Psoas muscle (tissue), 8 donors: ENCODE results near the gene CYP2C8. TPM values are rescaled to one million over a fixed set of nuclear protein-coding genes. Genes with fewer than 3 reads are reported as not detected.

ENCODE experiments used
- ATAC-seq, 4 donors: fragments of 200-7000 bp; cut with Tn5 transposase; one replicate each; pipeline ENCODE4 v1.9.1; 2020; ENCODE audit warnings: moderate library complexity in 3 of 4, mild to moderate bottlenecking in 2 of 4
- DNase-seq, 2 donors: peaks; one replicate each; pipeline ENCODE4 v3.0.0-alpha.2; 2020
- H3K27ac ChIP-seq: fragments of 200-600 bp; one replicate; pipeline ENCODE4 v1.8.0; 2022
- H3K27me3 ChIP-seq, 3 donors: fragments of 200-600 bp in 1 of 3; one replicate each; pipeline versions ENCODE4 v1.6.1 to v1.8.0; 2013 to 2022; ENCODE audit warnings: low read length in 2 of 3, mild to moderate bottlenecking in 2 of 3, moderate library complexity in 1 of 3; ENCODE audit not compliant: insufficient read depth in 3 of 3
- H3K36me3 ChIP-seq, 2 donors: fragments of 200-600 bp in 1 of 2; one replicate each; pipeline versions ENCODE4 v1.6.1 to v1.8.0; 2013 to 2022; ENCODE audit warnings: low read depth in 1 of 2, mild to moderate bottlenecking in 1 of 2, moderate library complexity in 1 of 2; ENCODE audit not compliant: insufficient read depth in 1 of 2
- H3K4me1 ChIP-seq: fragments of 200-600 bp; one replicate; pipeline ENCODE4 v1.8.0; 2022
- H3K4me3 ChIP-seq: fragments of 200-600 bp; one replicate; pipeline ENCODE4 v1.8.0; 2022; ENCODE audit warnings: mild to moderate bottlenecking
- H3K9me3 ChIP-seq: fragments of 200-600 bp; one replicate; pipeline ENCODE4 v1.8.0; 2022
- WGBS, 3 donors: extraction: QIAGEN DNeasy Blood & Tissue Kit; methylation state at CpG; one replicate each; pipeline versions ENCODE4 v1.1.6 to v1.1.7; 2013; 5-methylcytosine and 5-hydroxymethylcytosine counted together
- intact Hi-C, 2 donors: fragments of 100-400 bp; cut with DNase I; formaldehyde crosslinking; loops; one replicate each; pipeline versions ENCODE4 v1.11.0 to v1.14.2; 2022
- polyA plus RNA-seq, 3 donors: library from polyadenylated mRNA; stranded (reverse); fragments of 200-250 nt; gene quantifications; one replicate each; pipeline ENCODE4 v1.2.3, GENCODE V29; 2013
- total RNA-seq, 4 donors: library from RNA; stranded (reverse); fragmentation: NEBNext Ultra II Directional in 2 of 4; extraction: Animal tissue kit (Norgen Biotek cat#: 25700) in 2 of 4; gene quantifications; one replicate each; pipeline versions ENCODE4 v1.2.1 to v1.2.4, GENCODE V29; 2021 to 2023
- TF ChIP-seq, protein P1 (sequence below): fragments of 200-600 bp; IDR thresholded peaks from one replicate; pipeline ENCODE4 v1.8.0; 2022; ENCODE audit warnings: antibody characterized with exemption
- donor health status: healthy with polysubstance abuse.
- donor health status: DM: no; HTN: no; CAD: no; lungs with moderate emphysema.
- donor health status: Bipolar disorder and iron deficiency.
- donor health status: healthy.
- donor health status: DM: yes; HTN: yes; CAD: no.
- donor health status: DM: no; HTN: no; CAD: no.
- donor health status: DM: no; HTN: no; CAD: no.
- donor health status: DM: yes; HTN: yes; CAD: no.

CYP2C8 gene
- total and polyA plus RNA-seq, 7 donors: 0.06 to 0.38 (median 0.07) TPM; not detected in 4

DNA sequence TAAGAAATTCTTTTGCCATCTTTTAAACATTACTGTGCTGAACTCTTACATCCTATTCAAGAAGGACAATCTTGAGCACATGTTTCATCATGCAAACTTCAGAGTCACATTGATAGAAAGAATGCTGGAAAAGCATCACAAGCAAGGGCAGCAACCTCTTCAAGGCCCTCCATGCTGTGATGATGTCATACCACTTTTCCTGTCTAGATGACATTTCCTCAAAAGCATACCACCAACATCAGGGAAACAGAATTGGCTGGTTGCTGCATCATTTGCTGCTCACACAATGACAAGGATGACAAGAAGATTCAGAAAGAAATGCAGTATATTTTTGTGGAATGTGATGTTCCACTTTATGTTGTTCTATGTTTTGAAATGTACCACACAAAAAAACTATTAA is 37.6 kb downstream of the CYP2C8 start:
- Histone ChIP-seq H3K27me3 (no peaks in the 10 kb centered on the region), H3K36me3 (no peaks in the 10 kb centered on the region), H3K4me3 (no peak overlapping the region), H3K4me1 (no peaks in the 10 kb centered on the region), H3K27ac (no peak overlapping the region), H3K9me3 (no peaks in the 10 kb centered on the region)
- intact Hi-C loops: no loop called here
- DNase-seq (no peak), ATAC-seq (no peak)
- TF ChIP-seq, protein P1, sequence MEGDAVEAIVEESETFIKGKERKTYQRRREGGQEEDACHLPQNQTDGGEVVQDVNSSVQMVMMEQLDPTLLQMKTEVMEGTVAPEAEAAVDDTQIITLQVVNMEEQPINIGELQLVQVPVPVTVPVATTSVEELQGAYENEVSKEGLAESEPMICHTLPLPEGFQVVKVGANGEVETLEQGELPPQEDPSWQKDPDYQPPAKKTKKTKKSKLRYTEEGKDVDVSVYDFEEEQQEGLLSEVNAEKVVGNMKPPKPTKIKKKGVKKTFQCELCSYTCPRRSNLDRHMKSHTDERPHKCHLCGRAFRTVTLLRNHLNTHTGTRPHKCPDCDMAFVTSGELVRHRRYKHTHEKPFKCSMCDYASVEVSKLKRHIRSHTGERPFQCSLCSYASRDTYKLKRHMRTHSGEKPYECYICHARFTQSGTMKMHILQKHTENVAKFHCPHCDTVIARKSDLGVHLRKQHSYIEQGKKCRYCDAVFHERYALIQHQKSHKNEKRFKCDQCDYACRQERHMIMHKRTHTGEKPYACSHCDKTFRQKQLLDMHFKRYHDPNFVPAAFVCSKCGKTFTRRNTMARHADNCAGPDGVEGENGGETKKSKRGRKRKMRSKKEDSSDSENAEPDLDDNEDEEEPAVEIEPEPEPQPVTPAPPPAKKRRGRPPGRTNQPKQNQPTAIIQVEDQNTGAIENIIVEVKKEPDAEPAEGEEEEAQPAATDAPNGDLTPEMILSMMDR: no peak

DNA sequence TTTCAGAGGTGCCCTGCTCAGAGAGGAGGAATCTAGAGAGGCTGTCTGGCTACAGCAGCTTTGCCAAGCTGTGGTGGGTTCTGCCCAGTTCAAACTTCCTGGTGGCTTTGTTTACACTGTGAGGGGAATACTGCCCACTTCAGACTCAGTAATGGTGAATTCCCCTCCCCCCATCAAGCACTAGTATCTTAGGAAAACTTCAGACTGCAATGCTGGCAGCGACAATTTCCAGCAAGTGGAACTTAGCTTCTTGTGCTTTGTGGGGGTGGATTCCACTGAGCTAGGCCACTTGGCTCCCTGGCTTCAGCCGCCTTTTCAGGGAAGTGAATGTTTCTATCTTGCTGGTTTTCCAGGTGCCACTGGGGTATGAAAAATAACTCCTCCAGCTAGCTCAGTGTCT is 42.8 kb downstream of the CYP2C8 start:
- no peak overlapping the region for H3K4me3 ChIP-seq
- DNase-seq (no peak), ATAC-seq (no peak)
- TF ChIP-seq, protein P1: no peak
- H3K27ac ChIP-seq: no peak overlapping the region
- H3K36me3 ChIP-seq: no peaks in the 10 kb centered on the region
- no peaks in the 10 kb centered on the region for H3K9me3 ChIP-seq
- intact Hi-C loops: no loop called here
- H3K27me3 ChIP-seq: no peaks in the 10 kb centered on the region
- H3K4me1 ChIP-seq: no peaks in the 10 kb centered on the region
- WGBS, 3 donors: 79 to 94% (median 80%) methylated on average over 2 of the region's 2 CpGs

DNA sequence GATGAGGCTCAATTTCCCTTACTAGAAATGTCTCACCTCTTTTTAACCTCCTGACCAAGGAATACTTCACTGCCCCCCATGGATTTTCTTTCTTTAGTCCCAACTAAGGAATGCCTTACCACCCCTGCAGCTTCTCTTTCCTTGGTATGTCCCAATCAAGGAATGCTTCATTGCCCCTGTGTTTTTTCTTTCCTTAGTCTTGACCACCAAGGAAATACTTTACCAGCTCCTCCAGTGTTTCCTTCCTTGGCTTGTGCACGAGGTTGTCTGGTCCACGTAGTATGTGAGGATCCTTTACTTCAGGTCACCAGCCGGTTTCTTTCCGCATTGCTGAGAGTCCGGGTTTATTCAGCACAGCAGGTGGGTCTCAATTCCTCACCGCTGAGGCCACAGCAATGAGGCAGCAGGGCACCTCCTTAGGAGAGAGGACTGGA is 71.5 kb downstream of the CYP2C8 start:
- Histone ChIP-seq H3K4me1 (no peaks in the 10 kb centered on the region), H3K4me3 (no peak overlapping the region), H3K27ac (no peak overlapping the region), H3K9me3 (no peaks in the 10 kb centered on the region), H3K27me3 (no peaks in the 10 kb centered on the region), H3K36me3 (no peaks in the 10 kb centered on the region)
- intact Hi-C loops: no loop called here
- TF ChIP-seq, protein P1: no peak
- ATAC-seq: no peak
- WGBS, 3 donors: 30 to 44% (median 41%) methylated on average over 6 of the region's 6 CpGs
- DNase-seq: no peak

DNA sequence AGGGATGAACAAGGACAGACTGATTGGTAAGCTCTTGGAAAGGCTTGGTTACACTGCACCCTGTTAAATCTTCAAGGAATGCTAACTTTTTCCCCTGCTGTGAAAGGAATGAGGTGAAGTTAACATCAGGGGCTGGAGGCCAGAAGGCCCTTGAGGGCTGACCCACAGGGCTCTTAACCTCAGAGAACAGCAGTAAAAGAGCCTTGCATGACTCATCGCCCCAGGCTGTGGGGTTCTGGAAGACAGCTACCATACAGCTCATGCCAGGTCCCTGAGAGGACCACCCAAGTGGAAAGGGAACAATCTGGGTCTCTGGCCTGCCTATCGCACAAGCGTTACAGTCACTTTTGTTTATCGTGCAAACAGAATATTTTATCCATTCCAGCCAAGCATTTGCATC is 76.5 kb downstream of the CYP2C8 start:
- H3K27ac ChIP-seq: no peak overlapping the region
- no peaks in the 10 kb centered on the region for H3K4me1 ChIP-seq
- intact Hi-C loops: no loop called here
- WGBS, 3 donors: 73 to 85% (median 80%) methylated on average over 4 of the region's 4 CpGs
- H3K36me3 ChIP-seq: no peaks in the 10 kb centered on the region
- TF ChIP-seq, protein P1: no peak
- H3K9me3 ChIP-seq: no peaks in the 10 kb centered on the region
- H3K27me3 ChIP-seq: no peaks in the 10 kb centered on the region
- no peak for DNase-seq
- ATAC-seq: no peak
- H3K4me3 ChIP-seq: no peak overlapping the region

DNA sequence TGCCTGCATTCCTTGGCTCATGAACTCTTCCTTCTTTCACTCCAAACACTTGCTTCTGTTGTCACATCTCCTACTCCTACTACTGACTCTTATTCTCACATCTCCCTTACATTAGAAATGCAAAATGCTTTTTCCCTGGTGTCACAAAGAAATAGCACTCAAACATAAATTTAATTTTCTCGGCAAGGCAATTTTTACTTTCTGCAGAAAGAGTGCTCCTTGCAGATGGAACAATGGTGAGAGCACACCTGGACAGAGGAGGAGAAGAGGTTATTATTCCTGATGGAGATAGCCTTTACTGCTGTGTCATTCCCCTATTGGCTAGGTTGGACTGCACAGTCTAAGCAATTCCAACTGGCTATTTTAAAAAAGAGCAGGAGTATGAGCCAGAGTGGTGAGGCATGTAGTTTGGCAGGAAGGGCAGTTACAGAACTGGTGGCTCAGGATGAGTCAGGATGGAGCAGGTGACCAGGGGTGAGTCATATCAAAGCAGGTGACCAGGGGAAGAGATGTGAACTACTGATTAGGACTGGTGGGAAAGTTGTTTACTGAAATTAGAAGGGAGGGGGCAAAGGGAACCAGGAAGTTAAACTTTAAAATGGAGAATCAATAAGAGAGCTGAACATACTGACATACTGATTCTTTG is 77.9 kb downstream of the CYP2C8 start:
- 93 to 95% (median 95%) methylated on average over 1 of the region's 1 CpG for whole genome bisulfite sequencing, 3 donors
- H3K9me3 ChIP-seq: no peaks in the 10 kb centered on the region

More for the DNA sequence above, 77.9 kb downstream of the CYP2C8 start:
- Histone ChIP-seq H3K36me3 (no peaks in the 10 kb centered on the region), H3K4me1 (no peaks in the 10 kb centered on the region), H3K27ac (no peak overlapping the region), H3K4me3 (no peak overlapping the region), H3K27me3 (no peaks in the 10 kb centered on the region)
- ATAC-seq: no peak
- TF ChIP-seq, protein P1: no peak
- no peak for DNase-seq
- intact Hi-C loops: no loop called here
